Caki2 (cell line): Measurements from ENCODE around the gene TMF1. TPM values are rescaled to one million over a fixed set of nuclear protein-coding genes. Genes with fewer than 3 reads are reported as not detected.

Source experiments
- DNase-seq: peaks from one replicate; pipeline ENCODE4 v3.0.0-alpha.2; 2015; ENCODE audit warnings: low read depth
- in situ Hi-C: cut with HindIII; loops from 2 replicates; pipeline ENCODE4 v1.10.0; 2016; ENCODE audit warnings: low sequenced_read_pairs, low pct_unique_long_range_greater_than_20kb, mixed read lengths
- total RNA-seq: library from RNA; depleted of rRNA; stranded (reverse); fragments of >200 nt; shearing (Covaris generic); gene quantifications from 2 replicates; pipeline ENCODE4 v1.2.3, GENCODE V29; 2014; ENCODE audit warnings: low replicate concordance

The TMF1 gene
- total RNA-seq, 1 experiment from 2014 or later, result 5.7 TPM

GRCh38 chr3:69031635-69032034, 20.5 kb downstream of the TMF1 start:
- in situ Hi-C loops, result no loop called here
- DNase-seq, result no peak

GRCh38 chr3:69020857-69021256, 31.3 kb downstream of the TMF1 start:
- in situ Hi-C loops, result no loop called here

GRCh38 chr3:69020424-69020823, 31.7 kb downstream of the TMF1 start:
- no peak for DNase-seq
- in situ Hi-C loops, result no loop called here

More at GRCh38 chr3:69020857-69021256, 31.3 kb downstream of the TMF1 start:
- no peak for DNase-seq

GRCh38 chr3:69016901-69017300, 35.2 kb downstream of the TMF1 start:
- peak; percentile 48 for DNase-seq

GRCh38 chr3:69016102-69016501, 36.0 kb downstream of the TMF1 start:
- in situ Hi-C loops, result no loop called here
- no peak for DNase-seq

More at GRCh38 chr3:69016901-69017300, 35.2 kb downstream of the TMF1 start:
- in situ Hi-C loops, result no loop called here

GRCh38 chr3:69014022-69014580, 38.0 kb downstream of the TMF1 start:
- in situ Hi-C loops, result no loop called here

GRCh38 chr3:69013253-69014021, 38.7 kb downstream of the TMF1 start, which contains the start of gene EOGT:
TSS of gene EOGT (minus strand) at chr3:69013684. CDS start at chr3:69009846, 3,838 bp downstream.
- DNase-seq, result peak; percentile 83
- in situ Hi-C loops, result no loop called here

More at GRCh38 chr3:69014022-69014580, 38.0 kb downstream of the TMF1 start:
- DNase-seq, result no peak

- DNase-seq, result no peak
- in situ Hi-C loops, result no loop called here
Observed at GRCh38 chr3:69012800-69013252, 39.3 kb downstream of the TMF1 start.

- DNase-seq, result no peak
Observed at GRCh38 chr3:69012100-69012799, 39.9 kb downstream of the TMF1 start.

GRCh38 chr3:69011096-69011730, 40.9 kb downstream of the TMF1 start:
- in situ Hi-C loops, result no loop called here
- no peak for DNase-seq

More at GRCh38 chr3:69012100-69012799, 39.9 kb downstream of the TMF1 start:
- in situ Hi-C loops, result no loop called here

- in situ Hi-C loops, result no loop called here
- no peak for DNase-seq
Observed at GRCh38 chr3:69009559-69010410, 42.3 kb downstream of the TMF1 start.

- in situ Hi-C loops, result no loop called here
Observed at GRCh38 chr3:69008980-69009379, 43.2 kb downstream of the TMF1 start.

GRCh38 chr3:69005791-69006482, 46.2 kb downstream of the TMF1 start:
- in situ Hi-C loops, result no loop called here
- no peak for DNase-seq

More at GRCh38 chr3:69008980-69009379, 43.2 kb downstream of the TMF1 start:
- no peak for DNase-seq

GRCh38 chr3:69005071-69005790, 46.9 kb downstream of the TMF1 start:
- no peak for DNase-seq
- in situ Hi-C loops, result no loop called here

GRCh38 chr3:69004138-69004537, 48.0 kb downstream of the TMF1 start:
- in situ Hi-C loops, result no loop called here
- DNase-seq, result no peak

- DNase-seq, result no peak
- in situ Hi-C loops, result no loop called here
Observed at GRCh38 chr3:68999605-69000004, 52.5 kb downstream of the TMF1 start.

GRCh38 chr3:68999158-68999557, 53.0 kb downstream of the TMF1 start:
- in situ Hi-C loops, result no loop called here
- DNase-seq, result no peak
